Smooth muscle cell (in vitro differentiated cells): ENCODE results near the gene TRPM7. TPM values are rescaled to one million over a fixed set of nuclear protein-coding genes. Genes with fewer than 3 reads are reported as not detected.

Source experiments
- DNase-seq: peaks from one replicate; lab custom pipeline; 2025; ENCODE audit not compliant: unreplicated experiment; lab: John Stamatoyannopoulos, UW
- H2AFZ ChIP-seq: fragments of 200-600 bp; sonication (generic); 2 replicates; pipeline ENCODE4 v1.6.0; 2016; ENCODE audit warnings: antibody characterized with exemption, low read depth, mild to moderate bottlenecking
- H3F3A ChIP-seq: fragments of 200-600 bp; sonication (generic); 2 replicates; pipeline ENCODE4 v1.6.0; 2017; ENCODE audit warnings: antibody characterized with exemption, low read depth
- H3K27ac ChIP-seq: fragments of 200-600 bp; sonication (generic); 2 replicates; pipeline ENCODE4 v1.5.1; 2016; ENCODE audit warnings: low read depth, mild to moderate bottlenecking
- H3K27me3 ChIP-seq: fragments of 200-600 bp; sonication (generic); 2 replicates; pipeline ENCODE4 v1.6.1; 2016; ENCODE audit warnings: low read depth, mild to moderate bottlenecking
- H3K36me3 ChIP-seq: fragments of 200-600 bp; sonication (generic); 2 replicates; pipeline ENCODE4 v1.5.1; 2016; ENCODE audit warnings: low read depth
- H3K4me1 ChIP-seq: fragments of 200-600 bp; sonication (generic); 2 replicates; pipeline ENCODE4 v1.5.1; 2016; ENCODE audit warnings: low read depth
- H3K4me2 ChIP-seq: fragments of 200-600 bp; sonication (generic); 2 replicates; pipeline ENCODE4 v1.6.0; 2016; ENCODE audit warnings: mild to moderate bottlenecking
- H3K4me3 ChIP-seq: fragments of 200-600 bp; sonication (generic); 2 replicates; pipeline ENCODE4 v1.5.1; 2016; ENCODE audit warnings: mild to moderate bottlenecking
- H3K79me2 ChIP-seq: fragments of 200-600 bp; sonication (generic); 2 replicates; pipeline ENCODE4 v1.6.0; 2016; ENCODE audit warnings: low read depth, mild to moderate bottlenecking
- H3K9ac ChIP-seq: fragments of 200-600 bp; sonication (generic); 2 replicates; pipeline ENCODE4 v1.6.0; 2016; ENCODE audit warnings: low read depth
- H3K9me3 ChIP-seq: fragments of 200-600 bp; sonication (generic); replicated peaks from 2 replicates; pipeline ENCODE4 v1.5.1; 2016; ENCODE audit warnings: low read depth
- H4K20me1 ChIP-seq: fragments of 200-600 bp; sonication (generic); 2 replicates; pipeline ENCODE4 v1.6.0; 2016; ENCODE audit warnings: low read depth
- WGBS: methylation state at CpG from one replicate; pipeline ENCODE4 v1.1.7; 2016; ENCODE audit warnings: low lambda C conversion rate; 5-methylcytosine and 5-hydroxymethylcytosine counted together
- polyA plus RNA-seq: library from polyadenylated mRNA; unstranded; fragments of >200 nt; fragmentation: Nextera tagmentation; extraction: Ambion mirVana; gene quantifications from 2 replicates; pipeline ENCODE4 v1.2.1, GENCODE V29; 2016
- total RNA-seq: library from RNA; depleted of rRNA; stranded (reverse); fragments of >200 nt; gene quantifications from 2 replicates; pipeline ENCODE4 v1.2.3, GENCODE V29; 2014
- TF ChIP-seq, protein P1 (sequence below): fragments of 200-600 bp; sonication (generic); IDR thresholded peaks from 2 replicates; pipeline ENCODE4 v1.5.1; 2017; ENCODE audit warnings: borderline replicate concordance, mild to moderate bottlenecking, antibody characterized with exemption; ENCODE audit not compliant: insufficient read depth, poor library complexity, severe bottlenecking

The TRPM7 gene
- total and polyA plus RNA-seq, 2 experiments from 2014 or later: 5.6 to 28.2 TPM

DNA sequence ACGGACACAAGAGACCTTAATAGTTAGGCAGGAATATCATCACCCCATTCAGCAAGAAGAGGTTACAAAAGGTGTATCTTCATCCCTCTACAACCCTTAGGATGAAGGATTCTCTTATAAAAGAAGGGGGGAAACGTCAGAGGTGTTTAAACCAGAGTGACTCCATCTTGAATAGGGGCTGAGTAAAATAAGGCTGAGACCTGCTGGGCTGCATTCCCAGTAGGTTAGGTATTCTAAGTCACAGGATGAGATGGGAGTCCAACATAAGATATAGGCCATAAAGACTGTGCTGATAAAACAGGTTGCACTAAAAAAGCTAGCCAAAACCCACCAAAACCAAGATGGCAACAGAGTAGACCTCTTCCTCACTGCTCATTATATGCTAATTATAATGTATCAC is 16.5 kb downstream of the TRPM7 start:
- no peaks in the 10 kb centered on the region for H3K27me3 ChIP-seq
- WGBS: 91% methylated on average over 2 of the region's 2 CpGs
- no peaks in the 10 kb centered on the region for H3F3A ChIP-seq
- H3K79me2 ChIP-seq: peaks cover 83% of the 10 kb centered on the region
- H3K4me1 ChIP-seq: no peaks in the 10 kb centered on the region
- peaks cover 30% of the 10 kb centered on the region for H4K20me1 ChIP-seq
- H3K4me3 ChIP-seq: no peak overlapping the region
- TF ChIP-seq, protein P1, sequence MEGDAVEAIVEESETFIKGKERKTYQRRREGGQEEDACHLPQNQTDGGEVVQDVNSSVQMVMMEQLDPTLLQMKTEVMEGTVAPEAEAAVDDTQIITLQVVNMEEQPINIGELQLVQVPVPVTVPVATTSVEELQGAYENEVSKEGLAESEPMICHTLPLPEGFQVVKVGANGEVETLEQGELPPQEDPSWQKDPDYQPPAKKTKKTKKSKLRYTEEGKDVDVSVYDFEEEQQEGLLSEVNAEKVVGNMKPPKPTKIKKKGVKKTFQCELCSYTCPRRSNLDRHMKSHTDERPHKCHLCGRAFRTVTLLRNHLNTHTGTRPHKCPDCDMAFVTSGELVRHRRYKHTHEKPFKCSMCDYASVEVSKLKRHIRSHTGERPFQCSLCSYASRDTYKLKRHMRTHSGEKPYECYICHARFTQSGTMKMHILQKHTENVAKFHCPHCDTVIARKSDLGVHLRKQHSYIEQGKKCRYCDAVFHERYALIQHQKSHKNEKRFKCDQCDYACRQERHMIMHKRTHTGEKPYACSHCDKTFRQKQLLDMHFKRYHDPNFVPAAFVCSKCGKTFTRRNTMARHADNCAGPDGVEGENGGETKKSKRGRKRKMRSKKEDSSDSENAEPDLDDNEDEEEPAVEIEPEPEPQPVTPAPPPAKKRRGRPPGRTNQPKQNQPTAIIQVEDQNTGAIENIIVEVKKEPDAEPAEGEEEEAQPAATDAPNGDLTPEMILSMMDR: no peak
- H3K36me3 ChIP-seq: no peaks in the 10 kb centered on the region
- H3K9me3 ChIP-seq: no peaks in the 10 kb centered on the region
- no peak overlapping the region for H2AFZ ChIP-seq
- no peak overlapping the region for H3K4me2 ChIP-seq
- DNase-seq: no peak
- no peak overlapping the region for H3K9ac ChIP-seq
- H3K27ac ChIP-seq: peak overlapping the region; percentile 35

DNA sequence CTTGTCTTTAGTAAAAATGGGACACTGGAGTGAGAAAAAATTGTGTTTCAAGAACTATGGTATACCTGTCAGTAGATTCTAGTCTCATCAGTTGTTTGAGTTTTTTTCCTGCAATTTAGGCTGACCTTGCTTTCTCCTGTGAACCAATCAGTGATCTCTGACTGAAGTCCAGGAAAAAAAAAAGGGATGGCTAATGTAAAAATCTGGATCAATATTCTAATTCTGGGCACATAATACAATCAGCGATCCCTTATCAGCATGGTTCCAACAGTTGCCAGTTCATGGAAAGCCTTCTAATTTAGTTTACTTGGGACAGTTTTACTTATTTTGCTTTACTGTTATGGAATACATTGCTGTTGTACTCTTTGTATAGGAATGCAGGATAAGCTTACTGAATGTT is 17.0 kb downstream of the TRPM7 start:
- peaks cover 30% of the 10 kb centered on the region for H4K20me1 ChIP-seq
- no peak overlapping the region for H3K4me3 ChIP-seq
- no peaks in the 10 kb centered on the region for H3K9me3 ChIP-seq
- H3K27me3 ChIP-seq: no peaks in the 10 kb centered on the region
- no peak overlapping the region for H3K27ac ChIP-seq
- 100% methylated on average over 1 of the region's 1 CpG for WGBS
- no peaks in the 10 kb centered on the region for H3K36me3 ChIP-seq
- DNase-seq: no peak
- no peaks in the 10 kb centered on the region for H3K4me1 ChIP-seq
- H3K9ac ChIP-seq: no peak overlapping the region
- no peak overlapping the region for H2AFZ ChIP-seq
- no peaks in the 10 kb centered on the region for H3F3A ChIP-seq
- TF ChIP-seq, protein P1: no peak
- H3K4me2 ChIP-seq: no peak overlapping the region
- H3K79me2 ChIP-seq: peaks cover 83% of the 10 kb centered on the region

DNA sequence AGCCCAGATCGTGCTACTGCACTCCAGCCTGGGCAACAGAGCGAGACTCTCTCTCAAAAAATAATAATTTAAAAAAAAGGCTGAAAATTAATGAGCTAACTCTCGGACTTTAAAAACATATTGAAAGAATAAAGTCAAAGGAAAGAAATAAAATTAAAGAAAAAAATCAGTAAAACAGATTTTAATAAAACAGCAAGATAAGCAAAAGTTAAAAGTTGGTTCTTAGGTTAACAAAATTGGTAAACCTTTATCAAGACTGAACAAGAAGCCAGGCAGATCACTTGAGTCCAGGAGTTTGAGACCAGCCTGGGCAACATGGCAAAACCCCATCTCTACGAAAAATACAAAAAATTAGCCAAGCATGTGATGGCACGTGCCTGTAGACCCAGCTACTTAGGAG is 20.7 kb downstream of the TRPM7 start:
- H3K79me2 ChIP-seq: peaks cover 77% of the 10 kb centered on the region
- no peaks in the 10 kb centered on the region for H3K4me1 ChIP-seq
- DNase-seq: no peak
- no peak overlapping the region for H3K4me2 ChIP-seq
- H3K27ac ChIP-seq: no peak overlapping the region
- no peak overlapping the region for H3K9ac ChIP-seq
- H3K36me3 ChIP-seq: no peaks in the 10 kb centered on the region
- TF ChIP-seq, protein P1: no peak
- H3F3A ChIP-seq: no peaks in the 10 kb centered on the region
- H3K9me3 ChIP-seq: no peaks in the 10 kb centered on the region
- H3K4me3 ChIP-seq: no peak overlapping the region
- H3K27me3 ChIP-seq: no peaks in the 10 kb centered on the region
- H2AFZ ChIP-seq: no peak overlapping the region
- H4K20me1 ChIP-seq: peaks cover 33% of the 10 kb centered on the region
- 100% methylated on average over 5 of the region's 5 CpGs for WGBS

DNA sequence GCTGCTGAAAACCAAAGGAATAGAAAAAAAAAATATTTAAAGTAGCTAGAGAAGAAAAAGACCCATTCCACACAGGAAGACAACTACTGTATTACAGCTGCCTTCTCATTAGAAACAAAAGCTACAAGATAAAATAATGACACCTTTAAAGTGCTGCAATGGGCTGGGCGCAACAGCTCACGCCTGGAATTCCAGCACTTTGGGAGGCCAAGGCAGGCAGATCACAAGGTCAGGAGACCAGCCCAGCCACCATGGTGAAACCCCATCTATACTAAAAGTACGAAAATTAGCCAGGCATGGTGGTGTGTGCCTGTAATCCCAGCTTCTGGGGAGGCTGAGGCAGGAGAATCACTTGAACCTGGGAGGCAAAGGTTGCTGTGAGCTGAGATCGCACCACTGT is 31.0 kb downstream of the TRPM7 start:
- 95% methylated on average over 4 of the region's 4 CpGs for WGBS
- no peak for DNase-seq
- TF ChIP-seq, protein P1: no peak
- H3F3A ChIP-seq: no peaks in the 10 kb centered on the region
- H3K9ac ChIP-seq: no peak overlapping the region
- peaks cover 6% of the 10 kb centered on the region for H3K79me2 ChIP-seq
- H3K36me3 ChIP-seq: peaks cover 12% of the 10 kb centered on the region
- no peaks in the 10 kb centered on the region for H4K20me1 ChIP-seq
- H3K4me2 ChIP-seq: no peak overlapping the region
- H3K4me1 ChIP-seq: no peaks in the 10 kb centered on the region
- no peak overlapping the region for H3K4me3 ChIP-seq
- H3K27me3 ChIP-seq: no peaks in the 10 kb centered on the region
- H3K27ac ChIP-seq: no peak overlapping the region
- H2AFZ ChIP-seq: no peak overlapping the region
- H3K9me3 ChIP-seq: no peaks in the 10 kb centered on the region
